Measurements from ENCODE around the gene RBM4. TPM values are rescaled to one million over a fixed set of nuclear protein-coding genes. Genes with fewer than 3 reads are reported as not detected.

RBM4 gene
- total and polyA plus RNA-seq, 2 of the 13 experiments (the other 11 are each of a cell fraction or from before 2014, with no cell fraction given): 126 to 136 TPM

GRCh38 chr11:66616379-66617154, 21.9 kb upstream of the RBM4 start, which contains the start of gene RBM14 (continued):
- TF ChIP-seq, protein P1, sequence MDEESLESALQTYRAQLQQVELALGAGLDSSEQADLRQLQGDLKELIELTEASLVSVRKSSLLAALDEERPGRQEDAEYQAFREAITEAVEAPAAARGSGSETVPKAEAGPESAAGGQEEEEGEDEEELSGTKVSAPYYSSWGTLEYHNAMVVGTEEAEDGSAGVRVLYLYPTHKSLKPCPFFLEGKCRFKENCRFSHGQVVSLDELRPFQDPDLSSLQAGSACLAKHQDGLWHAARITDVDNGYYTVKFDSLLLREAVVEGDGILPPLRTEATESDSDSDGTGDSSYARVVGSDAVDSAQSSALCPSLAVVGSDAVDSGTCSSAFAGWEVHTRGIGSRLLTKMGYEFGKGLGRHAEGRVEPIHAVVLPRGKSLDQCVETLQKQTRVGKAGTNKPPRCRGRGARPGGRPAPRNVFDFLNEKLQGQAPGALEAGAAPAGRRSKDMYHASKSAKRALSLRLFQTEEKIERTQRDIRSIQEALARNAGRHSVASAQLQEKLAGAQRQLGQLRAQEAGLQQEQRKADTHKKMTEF (CRISPR knock-in tag; IDR thresholded peaks at IDR 0.05): peak; percentile 78; the same call in 1 of the 2 replicates
- TF ChIP-seq, protein P2, sequence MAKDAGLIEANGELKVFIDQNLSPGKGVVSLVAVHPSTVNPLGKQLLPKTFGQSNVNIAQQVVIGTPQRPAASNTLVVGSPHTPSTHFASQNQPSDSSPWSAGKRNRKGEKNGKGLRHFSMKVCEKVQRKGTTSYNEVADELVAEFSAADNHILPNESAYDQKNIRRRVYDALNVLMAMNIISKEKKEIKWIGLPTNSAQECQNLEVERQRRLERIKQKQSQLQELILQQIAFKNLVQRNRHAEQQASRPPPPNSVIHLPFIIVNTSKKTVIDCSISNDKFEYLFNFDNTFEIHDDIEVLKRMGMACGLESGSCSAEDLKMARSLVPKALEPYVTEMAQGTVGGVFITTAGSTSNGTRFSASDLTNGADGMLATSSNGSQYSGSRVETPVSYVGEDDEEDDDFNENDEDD (CRISPR knock-in tag; IDR thresholded peaks at IDR 0.05; ENCODE audit: borderline replicate concordance): peak; percentile 96
- TF ChIP-seq, protein P3, sequence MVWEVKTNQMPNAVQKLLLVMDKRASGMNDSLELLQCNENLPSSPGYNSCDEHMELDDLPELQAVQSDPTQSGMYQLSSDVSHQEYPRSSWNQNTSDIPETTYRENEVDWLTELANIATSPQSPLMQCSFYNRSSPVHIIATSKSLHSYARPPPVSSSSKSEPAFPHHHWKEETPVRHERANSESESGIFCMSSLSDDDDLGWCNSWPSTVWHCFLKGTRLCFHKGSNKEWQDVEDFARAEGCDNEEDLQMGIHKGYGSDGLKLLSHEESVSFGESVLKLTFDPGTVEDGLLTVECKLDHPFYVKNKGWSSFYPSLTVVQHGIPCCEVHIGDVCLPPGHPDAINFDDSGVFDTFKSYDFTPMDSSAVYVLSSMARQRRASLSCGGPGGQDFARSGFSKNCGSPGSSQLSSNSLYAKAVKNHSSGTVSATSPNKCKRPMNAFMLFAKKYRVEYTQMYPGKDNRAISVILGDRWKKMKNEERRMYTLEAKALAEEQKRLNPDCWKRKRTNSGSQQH (CRISPR knock-in tag; IDR thresholded peaks at IDR 0.05; ENCODE audit: low read depth): peak; percentile 89
- peak; percentile 35; the same call in 1 of the 2 replicates for TF ChIP-seq RFXANK (CRISPR knock-in tag; IDR thresholded peaks at IDR 0.05)
- 0 out of 2 replicates have a peak, but pooled peaks have one; percentile 51 for TF ChIP-seq GATA4 (IDR thresholded peaks at IDR 0.05; ENCODE audit: borderline replicate concordance, low read depth)
- peak; percentile 92 for TF ChIP-seq THAP9 (CRISPR knock-in tag; IDR thresholded peaks at IDR 0.05; ENCODE audit: borderline replicate concordance)
- no peak for TF ChIP-seq TAF15 (IDR thresholded peaks at IDR 0.05; ENCODE audit: low read depth, low read length, poor library complexity, severe bottlenecking)
- TF ChIP-seq PCBP1 (IDR thresholded peaks at IDR 0.05; ENCODE audit: borderline replicate concordance, low read depth, low read length): peak; percentile 69; the same call in 1 of the 2 replicates
- 0 out of 2 replicates have a peak, but pooled peaks have one; percentile 36 for TF ChIP-seq ZFP36L2 (CRISPR knock-in tag; IDR thresholded peaks at IDR 0.05)
- TF ChIP-seq, protein P4, sequence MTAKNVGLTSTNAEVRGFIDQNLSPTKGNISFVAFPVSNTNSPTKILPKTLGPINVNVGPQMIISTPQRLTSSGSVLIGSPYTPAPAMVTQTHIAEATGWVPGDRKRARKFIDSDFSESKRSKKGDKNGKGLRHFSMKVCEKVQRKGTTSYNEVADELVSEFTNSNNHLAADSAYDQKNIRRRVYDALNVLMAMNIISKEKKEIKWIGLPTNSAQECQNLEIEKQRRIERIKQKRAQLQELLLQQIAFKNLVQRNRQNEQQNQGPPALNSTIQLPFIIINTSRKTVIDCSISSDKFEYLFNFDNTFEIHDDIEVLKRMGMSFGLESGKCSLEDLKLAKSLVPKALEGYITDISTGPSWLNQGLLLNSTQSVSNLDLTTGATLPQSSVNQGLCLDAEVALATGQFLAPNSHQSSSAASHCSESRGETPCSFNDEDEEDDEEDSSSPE (CRISPR knock-in tag; IDR thresholded peaks at IDR 0.05): peak; percentile 96
- peak; percentile 63 for TF ChIP-seq ZBTB38 (CRISPR knock-in tag; IDR thresholded peaks at IDR 0.05)
- TF ChIP-seq EED (CRISPR knock-in tag; IDR thresholded peaks at IDR 0.05): no peak
- TF ChIP-seq, protein P5, sequence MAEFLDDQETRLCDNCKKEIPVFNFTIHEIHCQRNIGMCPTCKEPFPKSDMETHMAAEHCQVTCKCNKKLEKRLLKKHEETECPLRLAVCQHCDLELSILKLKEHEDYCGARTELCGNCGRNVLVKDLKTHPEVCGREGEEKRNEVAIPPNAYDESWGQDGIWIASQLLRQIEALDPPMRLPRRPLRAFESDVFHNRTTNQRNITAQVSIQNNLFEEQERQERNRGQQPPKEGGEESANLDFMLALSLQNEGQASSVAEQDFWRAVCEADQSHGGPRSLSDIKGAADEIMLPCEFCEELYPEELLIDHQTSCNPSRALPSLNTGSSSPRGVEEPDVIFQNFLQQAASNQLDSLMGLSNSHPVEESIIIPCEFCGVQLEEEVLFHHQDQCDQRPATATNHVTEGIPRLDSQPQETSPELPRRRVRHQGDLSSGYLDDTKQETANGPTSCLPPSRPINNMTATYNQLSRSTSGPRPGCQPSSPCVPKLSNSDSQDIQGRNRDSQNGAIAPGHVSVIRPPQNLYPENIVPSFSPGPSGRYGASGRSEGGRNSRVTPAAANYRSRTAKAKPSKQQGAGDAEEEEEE (CRISPR knock-in tag; IDR thresholded peaks at IDR 0.05; ENCODE audit: borderline replicate concordance): peak; percentile 86; the same call in 1 of the 2 replicates
- TF ChIP-seq ZNF816 (CRISPR knock-in tag; IDR thresholded peaks at IDR 0.05; ENCODE audit: borderline replicate concordance): no peak
- TF ChIP-seq BORCS8-MEF2B (CRISPR knock-in tag; IDR thresholded peaks at IDR 0.05): peak; percentile 60
- TF ChIP-seq SIN3A (IDR thresholded peaks at IDR 0.05; ENCODE audit: borderline replicate concordance, low read depth, low read length): peak; percentile 80; the same call in 1 of the 2 replicates
- TF ChIP-seq ZNF782 (CRISPR knock-in tag; IDR thresholded peaks at IDR 0.05; ENCODE audit: borderline replicate concordance): peak; percentile 20; the same call in 1 of the 2 replicates
- TF ChIP-seq TEAD2 (CRISPR knock-in tag; IDR thresholded peaks at IDR 0.05): peak; percentile 82

All from HepG2 (cell line).